Liver (tissue), 3 donors: Measurements from ENCODE around the gene CRB2.

ENCODE experiments used
- GABPA ChIP-seq, 2 donors: IDR thresholded peaks in 1 of 2; conservative IDR thresholded peaks in 1 of 2; 2 replicates each; pipeline ENCODE4 v1.6.1; 2016; ENCODE audit warnings: antibody characterized with exemption in 2 of 2, mild to moderate bottlenecking in 1 of 2, moderate library complexity in 1 of 2
- JUND ChIP-seq, 2 donors: IDR thresholded peaks; 2 replicates each; pipeline ENCODE4 v1.6.1; 2016; ENCODE audit warnings: antibody characterized with exemption in 2 of 2
- RAD21 ChIP-seq, 2 donors: IDR thresholded peaks; 2 replicates each; pipeline ENCODE4 v1.6.1; 2016; ENCODE audit warnings: antibody characterized with exemption in 2 of 2, mild to moderate bottlenecking in 2 of 2
- TAF1 ChIP-seq: conservative IDR thresholded peaks from 2 replicates; pipeline ENCODE4 v1.6.1; 2016; ENCODE audit warnings: antibody characterized with exemption, mild to moderate bottlenecking
- TF ChIP-seq, protein P1 (sequence below): fragments of 150-350 bp; IDR thresholded peaks from 2 replicates; pipeline ENCODE4 v1.5.1; 2017; ENCODE audit warnings: improper control_type of control experiment, low read depth, low read length; ENCODE audit not compliant: missing input control
- TF ChIP-seq, protein P2 (sequence below): IDR thresholded peaks from 2 replicates; pipeline ENCODE4 v1.6.1; 2016; ENCODE audit warnings: antibody characterized with exemption, mild to moderate bottlenecking
- donor health status: healthy.
- donor health status: healthy.

DNA sequence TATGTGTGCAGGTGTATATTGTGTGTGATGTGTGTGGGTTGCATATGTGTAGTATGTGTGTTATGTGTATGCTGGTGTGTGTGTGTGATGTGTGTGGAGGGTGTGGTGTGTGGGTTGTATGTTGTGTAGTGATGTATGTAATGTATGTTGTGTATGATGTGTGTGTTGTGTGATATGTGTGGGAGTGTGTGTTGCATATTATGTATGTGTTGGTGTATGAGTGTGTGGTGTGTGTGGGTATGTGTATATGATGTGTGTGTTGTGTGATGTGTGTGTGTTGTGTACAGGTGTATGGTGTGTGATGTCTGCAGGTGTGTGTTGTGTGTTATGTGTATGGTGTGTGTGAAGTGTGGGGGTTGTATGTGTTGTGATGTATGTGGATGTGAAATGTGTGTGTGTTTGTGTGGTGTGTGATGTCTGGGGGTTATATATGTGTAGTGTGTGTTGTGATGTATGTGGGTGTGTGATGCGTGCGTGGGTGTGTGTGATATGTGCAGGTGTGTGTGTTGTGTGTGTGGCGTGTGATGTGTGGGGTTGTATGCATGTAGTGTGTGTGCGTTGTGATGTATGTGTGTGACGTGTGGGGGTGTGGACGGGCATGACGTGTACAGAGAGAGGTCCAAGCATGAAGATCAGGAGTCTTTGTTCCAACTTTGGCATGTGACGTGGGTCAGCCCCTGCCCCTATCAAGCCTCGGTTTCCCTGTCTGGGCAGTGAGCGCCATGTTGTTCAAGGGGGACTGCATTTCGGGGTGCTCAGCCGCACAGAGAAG is 8.5 kb upstream of the CRB2 start:
- TF ChIP-seq, protein P1, sequence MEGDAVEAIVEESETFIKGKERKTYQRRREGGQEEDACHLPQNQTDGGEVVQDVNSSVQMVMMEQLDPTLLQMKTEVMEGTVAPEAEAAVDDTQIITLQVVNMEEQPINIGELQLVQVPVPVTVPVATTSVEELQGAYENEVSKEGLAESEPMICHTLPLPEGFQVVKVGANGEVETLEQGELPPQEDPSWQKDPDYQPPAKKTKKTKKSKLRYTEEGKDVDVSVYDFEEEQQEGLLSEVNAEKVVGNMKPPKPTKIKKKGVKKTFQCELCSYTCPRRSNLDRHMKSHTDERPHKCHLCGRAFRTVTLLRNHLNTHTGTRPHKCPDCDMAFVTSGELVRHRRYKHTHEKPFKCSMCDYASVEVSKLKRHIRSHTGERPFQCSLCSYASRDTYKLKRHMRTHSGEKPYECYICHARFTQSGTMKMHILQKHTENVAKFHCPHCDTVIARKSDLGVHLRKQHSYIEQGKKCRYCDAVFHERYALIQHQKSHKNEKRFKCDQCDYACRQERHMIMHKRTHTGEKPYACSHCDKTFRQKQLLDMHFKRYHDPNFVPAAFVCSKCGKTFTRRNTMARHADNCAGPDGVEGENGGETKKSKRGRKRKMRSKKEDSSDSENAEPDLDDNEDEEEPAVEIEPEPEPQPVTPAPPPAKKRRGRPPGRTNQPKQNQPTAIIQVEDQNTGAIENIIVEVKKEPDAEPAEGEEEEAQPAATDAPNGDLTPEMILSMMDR, result no peak
- no peak for TF ChIP-seq JUND (IDR thresholded peaks at IDR 0.05)
- no peak for TF ChIP-seq TAF1
- TF ChIP-seq RAD21 (IDR thresholded peaks at IDR 0.05), result no peak
- TF ChIP-seq, protein P2, sequence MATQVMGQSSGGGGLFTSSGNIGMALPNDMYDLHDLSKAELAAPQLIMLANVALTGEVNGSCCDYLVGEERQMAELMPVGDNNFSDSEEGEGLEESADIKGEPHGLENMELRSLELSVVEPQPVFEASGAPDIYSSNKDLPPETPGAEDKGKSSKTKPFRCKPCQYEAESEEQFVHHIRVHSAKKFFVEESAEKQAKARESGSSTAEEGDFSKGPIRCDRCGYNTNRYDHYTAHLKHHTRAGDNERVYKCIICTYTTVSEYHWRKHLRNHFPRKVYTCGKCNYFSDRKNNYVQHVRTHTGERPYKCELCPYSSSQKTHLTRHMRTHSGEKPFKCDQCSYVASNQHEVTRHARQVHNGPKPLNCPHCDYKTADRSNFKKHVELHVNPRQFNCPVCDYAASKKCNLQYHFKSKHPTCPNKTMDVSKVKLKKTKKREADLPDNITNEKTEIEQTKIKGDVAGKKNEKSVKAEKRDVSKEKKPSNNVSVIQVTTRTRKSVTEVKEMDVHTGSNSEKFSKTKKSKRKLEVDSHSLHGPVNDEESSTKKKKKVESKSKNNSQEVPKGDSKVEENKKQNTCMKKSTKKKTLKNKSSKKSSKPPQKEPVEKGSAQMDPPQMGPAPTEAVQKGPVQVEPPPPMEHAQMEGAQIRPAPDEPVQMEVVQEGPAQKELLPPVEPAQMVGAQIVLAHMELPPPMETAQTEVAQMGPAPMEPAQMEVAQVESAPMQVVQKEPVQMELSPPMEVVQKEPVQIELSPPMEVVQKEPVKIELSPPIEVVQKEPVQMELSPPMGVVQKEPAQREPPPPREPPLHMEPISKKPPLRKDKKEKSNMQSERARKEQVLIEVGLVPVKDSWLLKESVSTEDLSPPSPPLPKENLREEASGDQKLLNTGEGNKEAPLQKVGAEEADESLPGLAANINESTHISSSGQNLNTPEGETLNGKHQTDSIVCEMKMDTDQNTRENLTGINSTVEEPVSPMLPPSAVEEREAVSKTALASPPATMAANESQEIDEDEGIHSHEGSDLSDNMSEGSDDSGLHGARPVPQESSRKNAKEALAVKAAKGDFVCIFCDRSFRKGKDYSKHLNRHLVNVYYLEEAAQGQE, result no peak
- no peak for TF ChIP-seq GABPA (IDR thresholded peaks at IDR 0.05 in 1 of 2, conservative IDR thresholded peaks at IDR 0.05 in 1 of 2)
